SH-SY5Y (cell line): ENCODE data around the gene ING3.

Experiments
- GATA2 ChIP-seq: IDR thresholded peaks from 2 replicates; pipeline ENCODE4 v1.6.1; 2011; ENCODE audit warnings: mild to moderate bottlenecking, low read depth, low read length
- GATA3 ChIP-seq: IDR thresholded peaks from 2 replicates; pipeline ENCODE4 v1.6.1; 2011; ENCODE audit warnings: low read depth, mild to moderate bottlenecking, low read length, moderate library complexity

DNA sequence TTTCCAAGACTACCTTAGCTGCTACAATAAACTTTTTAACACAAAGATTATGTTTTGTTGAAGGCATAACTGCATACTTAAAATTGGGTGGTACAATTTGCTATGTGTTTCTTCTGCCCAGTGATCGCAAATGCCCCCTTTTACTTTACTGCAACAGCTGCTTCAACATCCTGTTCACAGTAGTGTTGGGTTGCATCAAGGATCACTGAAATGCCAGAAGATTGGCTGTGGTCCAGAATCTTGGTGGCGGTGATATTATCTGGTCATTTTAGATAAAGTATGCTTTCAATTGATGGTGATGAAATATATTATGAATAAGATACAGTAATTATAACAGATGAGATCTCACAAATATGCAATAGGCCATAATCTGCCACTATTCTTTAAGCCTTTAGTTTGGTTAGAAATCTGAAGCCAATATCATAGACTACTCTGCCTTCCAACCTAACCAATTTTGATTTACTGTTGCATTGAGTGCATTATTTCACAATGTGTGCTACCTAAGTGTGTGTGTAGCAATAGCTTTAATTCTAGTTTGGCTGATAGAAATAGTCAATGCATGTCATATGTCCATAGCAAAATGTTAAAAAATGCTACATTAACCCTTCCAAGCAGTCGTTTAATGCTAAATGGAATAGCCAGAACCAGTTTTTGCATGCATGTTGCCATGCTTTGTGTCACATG lies 29.8 kb upstream of the ING3 start:
- TF ChIP-seq GATA3, result no peak; the same call in 1 of the 2 replicates
- peak; percentile 56 for TF ChIP-seq GATA2
